ENCODE results near the gene AAK1. TPM values are rescaled to one million over a fixed set of nuclear protein-coding genes. Genes with fewer than 3 reads are reported as not detected.

AAK1 gene
- total and polyA plus RNA-seq, 2 of the 13 experiments (the other 11 are each of a cell fraction or from before 2014, with no cell fraction given): 9.8 to 10.3 TPM

DNA sequence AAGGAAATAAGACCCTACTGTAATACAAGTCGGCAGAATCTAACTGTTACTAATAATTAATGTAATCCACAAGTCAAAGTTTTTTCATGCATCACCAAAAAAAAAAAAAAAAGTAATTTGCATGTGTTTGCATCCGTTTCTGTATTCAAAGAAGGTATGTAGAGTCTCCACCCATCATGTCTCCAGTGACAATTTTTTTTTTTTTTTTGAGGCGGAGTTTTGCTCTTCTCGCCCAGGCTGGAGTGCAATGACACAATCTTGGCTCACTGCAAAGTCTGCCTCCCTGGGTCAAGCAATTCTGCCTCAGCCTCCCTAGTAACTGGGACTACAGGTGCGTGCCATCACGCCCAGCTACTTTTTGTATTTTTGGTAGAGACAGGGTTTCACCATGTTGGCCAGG, 182.1 kb downstream of the AAK1 start (continued):
- TF ChIP-seq, protein P1, sequence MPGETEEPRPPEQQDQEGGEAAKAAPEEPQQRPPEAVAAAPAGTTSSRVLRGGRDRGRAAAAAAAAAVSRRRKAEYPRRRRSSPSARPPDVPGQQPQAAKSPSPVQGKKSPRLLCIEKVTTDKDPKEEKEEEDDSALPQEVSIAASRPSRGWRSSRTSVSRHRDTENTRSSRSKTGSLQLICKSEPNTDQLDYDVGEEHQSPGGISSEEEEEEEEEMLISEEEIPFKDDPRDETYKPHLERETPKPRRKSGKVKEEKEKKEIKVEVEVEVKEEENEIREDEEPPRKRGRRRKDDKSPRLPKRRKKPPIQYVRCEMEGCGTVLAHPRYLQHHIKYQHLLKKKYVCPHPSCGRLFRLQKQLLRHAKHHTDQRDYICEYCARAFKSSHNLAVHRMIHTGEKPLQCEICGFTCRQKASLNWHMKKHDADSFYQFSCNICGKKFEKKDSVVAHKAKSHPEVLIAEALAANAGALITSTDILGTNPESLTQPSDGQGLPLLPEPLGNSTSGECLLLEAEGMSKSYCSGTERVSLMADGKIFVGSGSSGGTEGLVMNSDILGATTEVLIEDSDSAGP (CRISPR knock-in tag; IDR thresholded peaks at IDR 0.05; ENCODE audit: borderline replicate concordance): no peak
- TF ChIP-seq, protein P2, sequence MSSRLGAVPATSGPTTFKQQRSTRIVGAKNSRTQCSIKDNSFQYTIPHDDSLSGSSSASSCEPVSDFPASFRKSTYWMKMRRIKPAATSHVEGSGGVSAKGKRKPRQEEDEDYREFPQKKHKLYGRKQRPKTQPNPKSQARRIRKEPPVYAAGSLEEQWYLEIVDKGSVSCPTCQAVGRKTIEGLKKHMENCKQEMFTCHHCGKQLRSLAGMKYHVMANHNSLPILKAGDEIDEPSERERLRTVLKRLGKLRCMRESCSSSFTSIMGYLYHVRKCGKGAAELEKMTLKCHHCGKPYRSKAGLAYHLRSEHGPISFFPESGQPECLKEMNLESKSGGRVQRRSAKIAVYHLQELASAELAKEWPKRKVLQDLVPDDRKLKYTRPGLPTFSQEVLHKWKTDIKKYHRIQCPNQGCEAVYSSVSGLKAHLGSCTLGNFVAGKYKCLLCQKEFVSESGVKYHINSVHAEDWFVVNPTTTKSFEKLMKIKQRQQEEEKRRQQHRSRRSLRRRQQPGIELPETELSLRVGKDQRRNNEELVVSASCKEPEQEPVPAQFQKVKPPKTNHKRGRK (CRISPR knock-in tag; IDR thresholded peaks at IDR 0.05): no peak
- no peak for TF ChIP-seq RFXANK (CRISPR knock-in tag; IDR thresholded peaks at IDR 0.05)
- TF ChIP-seq, protein P3, sequence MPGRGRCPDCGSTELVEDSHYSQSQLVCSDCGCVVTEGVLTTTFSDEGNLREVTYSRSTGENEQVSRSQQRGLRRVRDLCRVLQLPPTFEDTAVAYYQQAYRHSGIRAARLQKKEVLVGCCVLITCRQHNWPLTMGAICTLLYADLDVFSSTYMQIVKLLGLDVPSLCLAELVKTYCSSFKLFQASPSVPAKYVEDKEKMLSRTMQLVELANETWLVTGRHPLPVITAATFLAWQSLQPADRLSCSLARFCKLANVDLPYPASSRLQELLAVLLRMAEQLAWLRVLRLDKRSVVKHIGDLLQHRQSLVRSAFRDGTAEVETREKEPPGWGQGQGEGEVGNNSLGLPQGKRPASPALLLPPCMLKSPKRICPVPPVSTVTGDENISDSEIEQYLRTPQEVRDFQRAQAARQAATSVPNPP (CRISPR knock-in tag; IDR thresholded peaks at IDR 0.05): no peak
- TF ChIP-seq, protein P4, sequence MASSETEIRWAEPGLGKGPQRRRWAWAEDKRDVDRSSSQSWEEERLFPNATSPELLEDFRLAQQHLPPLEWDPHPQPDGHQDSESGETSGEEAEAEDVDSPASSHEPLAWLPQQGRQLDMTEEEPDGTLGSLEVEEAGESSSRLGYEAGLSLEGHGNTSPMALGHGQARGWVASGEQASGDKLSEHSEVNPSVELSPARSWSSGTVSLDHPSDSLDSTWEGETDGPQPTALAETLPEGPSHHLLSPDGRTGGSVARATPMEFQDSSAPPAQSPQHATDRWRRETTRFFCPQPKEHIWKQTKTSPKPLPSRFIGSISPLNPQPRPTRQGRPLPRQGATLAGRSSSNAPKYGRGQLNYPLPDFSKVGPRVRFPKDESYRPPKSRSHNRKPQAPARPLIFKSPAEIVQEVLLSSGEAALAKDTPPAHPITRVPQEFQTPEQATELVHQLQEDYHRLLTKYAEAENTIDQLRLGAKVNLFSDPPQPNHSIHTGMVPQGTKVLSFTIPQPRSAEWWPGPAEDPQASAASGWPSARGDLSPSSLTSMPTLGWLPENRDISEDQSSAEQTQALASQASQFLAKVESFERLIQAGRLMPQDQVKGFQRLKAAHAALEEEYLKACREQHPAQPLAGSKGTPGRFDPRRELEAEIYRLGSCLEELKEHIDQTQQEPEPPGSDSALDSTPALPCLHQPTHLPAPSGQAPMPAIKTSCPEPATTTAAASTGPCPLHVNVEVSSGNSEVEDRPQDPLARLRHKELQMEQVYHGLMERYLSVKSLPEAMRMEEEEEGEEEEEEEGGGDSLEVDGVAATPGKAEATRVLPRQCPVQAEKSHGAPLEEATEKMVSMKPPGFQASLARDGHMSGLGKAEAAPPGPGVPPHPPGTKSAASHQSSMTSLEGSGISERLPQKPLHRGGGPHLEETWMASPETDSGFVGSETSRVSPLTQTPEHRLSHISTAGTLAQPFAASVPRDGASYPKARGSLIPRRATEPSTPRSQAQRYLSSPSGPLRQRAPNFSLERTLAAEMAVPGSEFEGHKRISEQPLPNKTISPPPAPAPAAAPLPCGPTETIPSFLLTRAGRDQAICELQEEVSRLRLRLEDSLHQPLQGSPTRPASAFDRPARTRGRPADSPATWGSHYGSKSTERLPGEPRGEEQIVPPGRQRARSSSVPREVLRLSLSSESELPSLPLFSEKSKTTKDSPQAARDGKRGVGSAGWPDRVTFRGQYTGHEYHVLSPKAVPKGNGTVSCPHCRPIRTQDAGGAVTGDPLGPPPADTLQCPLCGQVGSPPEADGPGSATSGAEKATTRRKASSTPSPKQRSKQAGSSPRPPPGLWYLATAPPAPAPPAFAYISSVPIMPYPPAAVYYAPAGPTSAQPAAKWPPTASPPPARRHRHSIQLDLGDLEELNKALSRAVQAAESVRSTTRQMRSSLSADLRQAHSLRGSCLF (CRISPR knock-in tag; IDR thresholded peaks at IDR 0.05; ENCODE audit: borderline replicate concordance): no peak
- TF ChIP-seq, protein P5, sequence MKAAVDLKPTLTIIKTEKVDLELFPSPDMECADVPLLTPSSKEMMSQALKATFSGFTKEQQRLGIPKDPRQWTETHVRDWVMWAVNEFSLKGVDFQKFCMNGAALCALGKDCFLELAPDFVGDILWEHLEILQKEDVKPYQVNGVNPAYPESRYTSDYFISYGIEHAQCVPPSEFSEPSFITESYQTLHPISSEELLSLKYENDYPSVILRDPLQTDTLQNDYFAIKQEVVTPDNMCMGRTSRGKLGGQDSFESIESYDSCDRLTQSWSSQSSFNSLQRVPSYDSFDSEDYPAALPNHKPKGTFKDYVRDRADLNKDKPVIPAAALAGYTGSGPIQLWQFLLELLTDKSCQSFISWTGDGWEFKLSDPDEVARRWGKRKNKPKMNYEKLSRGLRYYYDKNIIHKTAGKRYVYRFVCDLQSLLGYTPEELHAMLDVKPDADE (CRISPR knock-in tag; IDR thresholded peaks at IDR 0.05): no peak
- no peak for TF ChIP-seq FOXJ3 (CRISPR knock-in tag; IDR thresholded peaks at IDR 0.05; ENCODE audit: borderline replicate concordance)
- TF ChIP-seq, protein P6, sequence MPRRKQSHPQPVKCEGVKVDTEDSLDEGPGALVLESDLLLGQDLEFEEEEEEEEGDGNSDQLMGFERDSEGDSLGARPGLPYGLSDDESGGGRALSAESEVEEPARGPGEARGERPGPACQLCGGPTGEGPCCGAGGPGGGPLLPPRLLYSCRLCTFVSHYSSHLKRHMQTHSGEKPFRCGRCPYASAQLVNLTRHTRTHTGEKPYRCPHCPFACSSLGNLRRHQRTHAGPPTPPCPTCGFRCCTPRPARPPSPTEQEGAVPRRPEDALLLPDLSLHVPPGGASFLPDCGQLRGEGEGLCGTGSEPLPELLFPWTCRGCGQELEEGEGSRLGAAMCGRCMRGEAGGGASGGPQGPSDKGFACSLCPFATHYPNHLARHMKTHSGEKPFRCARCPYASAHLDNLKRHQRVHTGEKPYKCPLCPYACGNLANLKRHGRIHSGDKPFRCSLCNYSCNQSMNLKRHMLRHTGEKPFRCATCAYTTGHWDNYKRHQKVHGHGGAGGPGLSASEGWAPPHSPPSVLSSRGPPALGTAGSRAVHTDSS (CRISPR knock-in tag; conservative IDR thresholded peaks at IDR 0.05): no peak
- TF ChIP-seq KLF15 (CRISPR knock-in tag; IDR thresholded peaks at IDR 0.05; ENCODE audit: borderline replicate concordance): no peak
- no peak for TF ChIP-seq ZNF891 (CRISPR knock-in tag; IDR thresholded peaks at IDR 0.05)
- no peak for TF ChIP-seq BHLHE40 (IDR thresholded peaks at IDR 0.05; ENCODE audit: low read length)
